Hepatocyte (in vitro differentiated cells): ENCODE data around the gene TSACC. TPM values are rescaled to one million over a fixed set of nuclear protein-coding genes. Genes with fewer than 3 reads are reported as not detected.
"Not testable (repeated sequence)": the region's sequence is repeated elsewhere in the genome, so short reads cannot be mapped to it uniquely, and the experiment has no call there.

Experiments used
- DNase-seq: peaks from one replicate; pipeline ENCODE4 v3.0.0-alpha.2; 2016; ENCODE audit warnings: low spot score
- H2AFZ ChIP-seq: fragments of 200-600 bp; sonication (generic); 2 replicates; pipeline ENCODE4 v1.6.0; 2016; ENCODE audit warnings: antibody characterized with exemption, mild to moderate bottlenecking
- H3K27ac ChIP-seq: fragments of 200-600 bp; sonication (generic); 2 replicates; pipeline ENCODE4 v1.5.1; 2016; ENCODE audit warnings: mild to moderate bottlenecking
- H3K27me3 ChIP-seq: fragments of 200-600 bp; sonication (generic); 2 replicates; pipeline ENCODE4 v1.6.1; 2016
- H3K36me3 ChIP-seq: fragments of 200-600 bp; sonication (generic); replicated peaks from 2 replicates; pipeline ENCODE4 v1.5.1; 2016; ENCODE audit warnings: low read depth; ENCODE audit not compliant: insufficient read depth
- H3K4me1 ChIP-seq: fragments of 200-600 bp; sonication (generic); 2 replicates; pipeline ENCODE4 v1.5.1; 2016; ENCODE audit warnings: mild to moderate bottlenecking, moderate library complexity; ENCODE audit not compliant: insufficient read depth
- H3K4me2 ChIP-seq: fragments of 200-600 bp; sonication (generic); 2 replicates; pipeline ENCODE4 v1.6.0; 2016
- H3K4me3 ChIP-seq: fragments of 200-600 bp; sonication (generic); 2 replicates; pipeline ENCODE4 v1.5.1; 2016; ENCODE audit warnings: mild to moderate bottlenecking
- H3K79me2 ChIP-seq: fragments of 200-600 bp; sonication (generic); 2 replicates; pipeline ENCODE4 v1.6.0; 2017; ENCODE audit warnings: mild to moderate bottlenecking
- H3K9me2 ChIP-seq: fragments of 200-600 bp; sonication (generic); replicated peaks from 2 replicates; pipeline ENCODE4 v1.6.0; 2017; ENCODE audit warnings: mild to moderate bottlenecking; ENCODE audit not compliant: insufficient read depth
- H3K9me3 ChIP-seq: fragments of 200-600 bp; sonication (generic); 2 replicates; pipeline ENCODE4 v1.5.1; 2016; ENCODE audit warnings: low read depth, mild to moderate bottlenecking
- H4K20me1 ChIP-seq: fragments of 200-600 bp; sonication (generic); 2 replicates; pipeline ENCODE4 v1.6.0; 2016; ENCODE audit warnings: mild to moderate bottlenecking; ENCODE audit not compliant: insufficient read depth, poor library complexity, severe bottlenecking
- EZH2 ChIP-seq: fragments of 200-600 bp; sonication (generic); IDR thresholded peaks from 2 replicates; pipeline ENCODE4 v1.6.1; 2016; ENCODE audit warnings: antibody characterized with exemption, mild to moderate bottlenecking, borderline replicate concordance
- EZH2phosphoT487 ChIP-seq: fragments of 200-600 bp; sonication (generic); IDR thresholded peaks from one replicate; pipeline ENCODE4 v1.6.1; 2018; ENCODE audit warnings: antibody characterized with exemption, mild to moderate bottlenecking, low read depth, moderate library complexity; ENCODE audit not compliant: unreplicated experiment, severe bottlenecking
- WGBS: methylation state at CpG from one replicate; pipeline ENCODE4 v1.1.6; 2016; ENCODE audit warnings: low lambda C conversion rate; ENCODE audit errors: missing lambda C conversion rate; 5-methylcytosine and 5-hydroxymethylcytosine counted together
- polyA plus RNA-seq: library from polyadenylated mRNA; unstranded; fragments of >200 nt; fragmentation: Nextera tagmentation; extraction: Ambion mirVana; gene quantifications from 2 replicates; pipeline ENCODE4 v1.2.1, GENCODE V29; 2016
- total RNA-seq: library from RNA; depleted of rRNA; stranded (reverse); fragments of >200 nt; gene quantifications from 2 replicates; pipeline ENCODE4 v1.2.3, GENCODE V29; 2014
- TF ChIP-seq, protein P1 (sequence below): fragments of 200-600 bp; sonication (generic); IDR thresholded peaks from 2 replicates; pipeline ENCODE4 v1.5.1; 2016; ENCODE audit warnings: antibody characterized with exemption, mild to moderate bottlenecking; ENCODE audit not compliant: poor library complexity

The TSACC gene
- total and polyA plus RNA-seq, 2 experiments from 2014 or later = 1.5 TPM; not detected in 1

DNA sequence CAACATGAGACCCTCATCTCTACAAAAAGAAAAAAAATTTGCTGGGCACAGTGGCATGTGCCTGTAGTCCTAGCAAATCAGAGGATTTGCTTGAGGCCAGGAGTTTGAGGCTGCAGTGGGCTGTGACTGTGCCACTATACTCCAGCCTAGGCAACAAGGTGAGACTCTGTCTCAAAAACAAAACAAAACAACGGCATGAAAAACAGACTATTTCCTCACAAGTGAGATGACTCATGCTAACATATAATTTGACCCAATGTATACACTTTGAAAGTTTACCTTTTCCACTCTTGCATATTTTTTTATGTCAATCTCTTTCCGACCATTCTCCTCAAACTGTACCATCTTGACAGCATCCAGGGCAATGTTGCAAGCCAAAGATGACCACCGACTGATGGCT is 17.8 kb upstream of the TSACC start:
- H3K27me3 ChIP-seq = no peaks in the 10 kb centered on the region
- 91% methylated on average over 3 of the region's 3 CpGs for WGBS
- no peaks in the 10 kb centered on the region for H3K4me1 ChIP-seq
- DNase-seq = no peak
- TF ChIP-seq EZH2 = no peak
- TF ChIP-seq EZH2phosphoT487 = no peak
- TF ChIP-seq, protein P1, sequence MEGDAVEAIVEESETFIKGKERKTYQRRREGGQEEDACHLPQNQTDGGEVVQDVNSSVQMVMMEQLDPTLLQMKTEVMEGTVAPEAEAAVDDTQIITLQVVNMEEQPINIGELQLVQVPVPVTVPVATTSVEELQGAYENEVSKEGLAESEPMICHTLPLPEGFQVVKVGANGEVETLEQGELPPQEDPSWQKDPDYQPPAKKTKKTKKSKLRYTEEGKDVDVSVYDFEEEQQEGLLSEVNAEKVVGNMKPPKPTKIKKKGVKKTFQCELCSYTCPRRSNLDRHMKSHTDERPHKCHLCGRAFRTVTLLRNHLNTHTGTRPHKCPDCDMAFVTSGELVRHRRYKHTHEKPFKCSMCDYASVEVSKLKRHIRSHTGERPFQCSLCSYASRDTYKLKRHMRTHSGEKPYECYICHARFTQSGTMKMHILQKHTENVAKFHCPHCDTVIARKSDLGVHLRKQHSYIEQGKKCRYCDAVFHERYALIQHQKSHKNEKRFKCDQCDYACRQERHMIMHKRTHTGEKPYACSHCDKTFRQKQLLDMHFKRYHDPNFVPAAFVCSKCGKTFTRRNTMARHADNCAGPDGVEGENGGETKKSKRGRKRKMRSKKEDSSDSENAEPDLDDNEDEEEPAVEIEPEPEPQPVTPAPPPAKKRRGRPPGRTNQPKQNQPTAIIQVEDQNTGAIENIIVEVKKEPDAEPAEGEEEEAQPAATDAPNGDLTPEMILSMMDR = no peak
- no peaks in the 10 kb centered on the region for H3K9me2 ChIP-seq
- no peaks in the 10 kb centered on the region for H3K9me3 ChIP-seq
- no peak overlapping the region for H3K4me3 ChIP-seq
- no peaks in the 10 kb centered on the region for H4K20me1 ChIP-seq
- peaks cover 9% of the 10 kb centered on the region for H3K79me2 ChIP-seq
- peaks cover 5% of the 10 kb centered on the region for H3K36me3 ChIP-seq
- H3K4me2 ChIP-seq = no peak overlapping the region
- H3K27ac ChIP-seq = no peak overlapping the region
- no peak overlapping the region for H2AFZ ChIP-seq

DNA sequence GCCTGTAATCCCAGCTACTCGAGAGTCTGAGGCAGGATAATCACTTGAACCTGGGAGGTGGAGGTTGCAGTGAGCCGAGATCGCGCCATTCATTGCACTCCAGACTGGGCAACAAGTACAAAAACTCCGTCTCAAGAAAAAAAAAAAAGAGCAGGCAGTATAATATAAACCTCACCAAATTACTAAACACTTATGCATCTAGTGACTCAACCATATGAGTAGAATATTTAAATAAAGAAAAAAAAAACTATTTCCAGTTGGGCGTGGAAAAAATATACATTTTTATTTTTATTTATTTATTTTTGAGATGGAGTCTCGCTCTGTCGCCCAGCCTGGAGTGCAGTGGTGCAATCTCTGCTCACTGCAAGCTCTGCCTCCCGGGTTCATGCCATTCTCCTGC is 15.1 kb upstream of the TSACC start:
- not testable (repeated sequence) for H3K27me3 ChIP-seq, H3K4me2 ChIP-seq, H3K4me1 ChIP-seq

DNA sequence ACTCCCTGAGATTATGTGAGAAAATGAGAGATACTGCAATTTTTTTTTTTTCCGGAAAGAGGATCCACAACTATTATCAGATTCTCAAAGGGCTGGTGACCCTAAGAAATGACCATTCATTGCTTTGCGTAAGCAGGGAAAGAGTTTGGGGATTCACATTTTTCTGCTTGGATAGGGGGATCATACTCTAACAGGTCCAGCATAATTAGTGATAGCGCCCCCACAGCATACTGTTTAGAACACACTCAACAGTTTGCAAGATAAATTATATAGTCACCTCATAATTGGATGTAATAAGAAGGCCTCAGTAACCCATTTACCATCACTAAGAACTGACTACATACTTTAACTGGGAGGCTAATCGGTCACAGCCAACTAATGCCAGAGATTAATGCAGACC is 2.1 kb upstream of the TSACC start:
- TF ChIP-seq EZH2phosphoT487 = no peak
- TF ChIP-seq, protein P1 = peak; percentile 18
- DNase-seq = no peak
- Histone ChIP-seq H4K20me1 (peaks cover 9% of the 10 kb centered on the region), H3K4me3 (no peak overlapping the region), H3K27ac (no peak overlapping the region), H3K4me1 (peaks cover 7% of the 10 kb centered on the region), H3K36me3 (peaks cover 4% of the 10 kb centered on the region), H3K4me2 (peak overlapping the region; percentile 79), H3K9me3 (no peaks in the 10 kb centered on the region), H2AFZ (no peak overlapping the region), H3K9me2 (no peaks in the 10 kb centered on the region), H3K27me3 (no peaks in the 10 kb centered on the region), H3K79me2 (peaks cover 45% of the 10 kb centered on the region)
- WGBS = 75% methylated on average over 4 of the region's 4 CpGs

More for the DNA sequence above, 15.1 kb upstream of the TSACC start:
- not testable (repeated sequence) for H3K9me3 ChIP-seq, H3K79me2 ChIP-seq, H3K36me3 ChIP-seq, H2AFZ ChIP-seq, H3K27ac ChIP-seq, H4K20me1 ChIP-seq, DNase-seq, H3K9me2 ChIP-seq, H3K4me3 ChIP-seq
- WGBS = 99% methylated on average over 9 of the region's 9 CpGs

DNA sequence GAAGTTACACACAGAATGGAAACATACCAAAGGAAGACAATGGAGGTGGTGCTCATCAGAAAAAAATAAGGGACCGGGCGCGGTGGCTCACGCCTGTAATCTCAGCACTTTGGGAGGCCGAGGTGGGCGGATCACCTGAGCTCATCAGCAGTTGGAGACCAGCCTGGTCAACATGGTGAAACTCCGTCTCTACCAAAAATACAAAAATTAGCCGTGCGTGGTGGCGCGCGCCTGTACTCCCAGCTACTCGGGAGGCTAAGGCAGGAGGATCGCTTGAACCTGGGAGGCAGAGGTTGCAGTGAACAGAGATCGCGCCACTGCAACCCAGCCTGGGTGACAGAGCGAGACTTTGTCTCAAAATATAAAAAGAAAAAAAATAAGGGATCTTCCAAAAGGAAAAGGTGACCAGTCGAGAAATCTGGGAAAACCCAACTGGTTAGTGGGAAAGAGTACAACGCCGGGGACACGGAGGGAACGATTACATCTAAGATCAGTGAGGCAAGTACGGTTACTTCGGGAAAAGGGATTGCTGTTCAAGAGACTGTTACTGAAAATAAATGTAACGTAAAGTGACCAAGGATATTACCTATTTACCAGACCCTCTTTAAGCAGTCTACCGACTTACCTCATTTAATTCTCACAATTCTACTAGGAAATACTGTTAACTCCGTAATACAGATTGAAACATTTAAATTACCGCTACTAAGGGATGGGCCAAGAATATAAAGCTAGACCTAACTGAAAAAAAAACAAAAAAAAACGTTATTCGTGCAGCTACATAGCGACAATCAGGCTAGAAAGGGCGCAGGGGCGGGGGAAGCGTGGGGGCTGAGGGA is 1.1 kb upstream of the TSACC start:
- Histone ChIP-seq H3K4me2 (peak overlapping the region; percentile 79), H3K9me3 (no peaks in the 10 kb centered on the region), H4K20me1 (peaks cover 9% of the 10 kb centered on the region), H3K4me1 (peaks cover 7% of the 10 kb centered on the region), H3K36me3 (peaks cover 4% of the 10 kb centered on the region), H3K27me3 (no peaks in the 10 kb centered on the region), H3K79me2 (peaks cover 43% of the 10 kb centered on the region), H3K4me3 (peak overlapping the region; percentile 52), H2AFZ (peak overlapping the region; percentile 34), H3K9me2 (no peaks in the 10 kb centered on the region), H3K27ac (peak overlapping the region; percentile 49)
- DNase-seq = no peak
- TF ChIP-seq EZH2phosphoT487 (no peak), EZH2 (no peak)
- TF ChIP-seq, protein P1 = no peak
- 29% methylated on average over 34 of the region's 34 CpGs for WGBS
